DND-41 (cell line): ENCODE data around the gene ZDHHC14.

Source experiments
- CTCF ChIP-seq: IDR thresholded peaks from 2 replicates; pipeline ENCODE4 v1.5.1; 2012; ENCODE audit warnings: borderline replicate concordance, low read length, moderate library complexity, mild to moderate bottlenecking; ENCODE audit not compliant: poor library complexity, severe bottlenecking; ENCODE audit errors: extremely low read depth
- EZH2 ChIP-seq: IDR thresholded peaks from 3 replicates; pipeline ENCODE4 v1.6.1; 2012; ENCODE audit warnings: borderline replicate concordance, low read depth, mild to moderate bottlenecking, moderate library complexity, low read length, inconsistent platforms; ENCODE audit not compliant: severe bottlenecking

DNA sequence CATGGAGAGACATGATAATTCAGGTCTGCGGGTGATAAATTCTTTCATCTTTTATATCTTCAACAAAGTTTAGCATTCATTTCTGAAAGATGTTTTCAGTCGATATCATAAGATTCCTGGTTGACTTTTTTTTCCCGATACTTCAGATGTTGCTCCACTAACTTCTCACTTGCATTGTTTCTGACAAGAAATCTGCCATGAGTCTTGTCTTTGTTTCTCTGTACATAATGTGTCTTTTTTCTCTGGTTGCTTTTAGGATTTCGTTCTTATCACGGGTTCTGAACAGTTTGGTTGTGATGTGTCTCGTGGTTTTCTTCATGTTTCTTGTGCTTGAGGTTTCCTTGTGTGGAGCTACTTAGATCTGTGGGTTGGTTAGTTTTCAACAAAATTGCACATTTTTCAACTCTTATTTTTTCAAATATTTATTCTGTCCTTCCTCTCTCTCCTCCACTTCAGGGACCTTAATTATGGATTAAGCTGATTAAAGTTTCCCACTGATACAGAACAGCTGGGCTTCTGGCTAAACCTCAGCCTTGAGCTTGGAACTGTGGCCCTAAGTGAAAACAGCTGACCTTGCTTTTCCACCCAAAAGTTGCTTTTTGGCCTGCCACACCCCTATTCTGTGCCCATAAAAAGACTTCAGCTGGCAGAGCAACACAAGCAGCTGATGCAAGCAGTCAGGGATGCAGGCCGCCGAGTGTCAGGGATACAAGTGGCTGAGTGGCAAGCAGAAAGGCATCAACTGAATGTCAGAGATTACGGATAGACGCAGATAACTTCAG, 344.2 kb downstream of the ZDHHC14 start:
- TF ChIP-seq CTCF (no peak), EZH2 (no peak)
